ENCODE results near the gene SMARCA2.

SMARCA2 gene

DNA sequence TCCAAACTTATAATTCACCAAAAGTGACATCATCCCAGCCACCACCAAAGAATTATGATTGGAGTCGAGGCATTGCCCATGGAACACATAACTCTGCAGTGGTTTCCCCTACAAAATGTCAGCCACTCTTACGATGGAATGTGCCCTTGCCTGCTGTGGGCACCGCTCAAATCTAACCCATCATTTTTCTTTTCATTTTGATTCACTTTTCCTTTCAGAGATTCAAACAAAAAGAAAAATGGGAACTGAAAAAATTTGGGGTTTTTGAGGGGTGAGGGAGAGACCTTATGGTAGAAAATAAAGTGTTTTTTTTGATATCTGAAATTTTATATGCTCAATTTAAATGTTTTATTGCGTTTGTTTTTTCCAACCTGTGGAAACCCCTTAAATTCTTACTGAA, 28.1 kb downstream of the SMARCA2 start:
- no peak for DNase-seq

DNA sequence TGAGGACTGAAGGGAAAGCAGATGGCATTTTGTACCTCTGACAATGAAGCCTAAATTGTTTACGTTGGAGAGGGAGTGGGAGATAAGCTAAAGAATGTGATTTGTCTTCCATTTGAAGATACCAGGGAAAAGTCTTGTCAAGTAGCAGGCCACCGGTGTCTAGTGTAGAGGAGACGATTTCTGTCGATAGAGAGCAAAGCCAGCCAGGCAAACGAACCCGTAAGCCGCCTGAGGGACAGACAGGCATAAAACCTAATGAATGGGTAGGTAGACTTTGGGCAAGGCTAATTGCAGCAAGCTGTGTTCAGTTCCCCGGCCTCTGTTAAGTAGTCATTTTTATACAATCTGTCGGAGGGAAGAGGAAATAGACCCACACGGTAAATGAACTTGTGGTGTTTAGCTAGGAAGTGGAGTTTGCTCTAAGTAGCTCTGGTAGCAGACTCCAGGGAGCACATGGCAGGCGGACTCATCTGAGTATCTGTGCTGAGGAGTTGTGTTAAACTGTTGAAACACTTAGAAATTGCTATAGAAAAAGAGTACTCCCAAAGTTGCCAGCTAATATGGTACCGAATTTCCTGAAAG, 28.8 kb downstream of the SMARCA2 start:
- DNase-seq = no peak

DNA sequence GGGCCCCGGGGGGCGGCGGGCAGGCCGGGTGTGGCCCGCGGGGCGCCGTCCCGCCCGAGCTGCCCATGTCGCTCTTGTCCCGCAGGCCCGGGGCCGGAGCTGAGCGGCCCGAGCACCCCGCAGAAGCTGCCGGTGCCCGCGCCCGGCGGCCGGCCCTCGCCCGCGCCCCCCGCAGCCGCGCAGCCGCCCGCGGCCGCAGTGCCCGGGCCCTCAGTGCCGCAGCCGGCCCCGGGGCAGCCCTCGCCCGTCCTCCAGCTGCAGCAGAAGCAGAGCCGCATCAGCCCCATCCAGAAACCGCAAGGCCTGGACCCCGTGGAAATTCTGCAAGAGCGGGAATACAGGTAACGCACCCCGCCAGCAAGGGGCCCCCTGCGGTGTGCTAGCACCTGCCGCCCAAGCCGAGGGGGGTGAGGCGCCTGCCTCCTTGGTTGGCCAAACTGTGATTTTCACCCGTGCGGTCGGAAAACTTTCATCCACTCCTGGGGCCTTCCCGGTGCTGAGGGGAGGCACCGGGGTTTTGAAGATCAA, 32.1 kb downstream of the SMARCA2 start:
- DNase-seq = no peak

DNA sequence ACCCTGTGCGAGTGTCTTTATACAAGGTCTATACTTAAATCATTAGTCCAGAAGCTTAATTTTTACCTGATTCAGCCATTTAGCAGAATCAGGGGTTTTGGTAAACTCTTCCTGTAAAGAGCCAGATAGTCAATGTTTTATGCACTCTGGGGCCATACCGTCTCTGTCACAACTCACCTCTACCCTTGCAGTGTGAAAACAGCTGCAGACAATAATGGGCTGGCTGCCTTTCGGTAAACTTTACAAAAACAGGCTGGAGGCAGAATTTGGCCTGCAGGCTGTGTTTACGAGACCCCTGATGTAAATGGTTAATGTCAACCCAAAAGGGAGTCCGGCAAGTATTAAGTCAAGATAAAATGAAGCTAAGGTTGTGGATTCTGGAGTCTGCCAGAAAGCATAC, 32.8 kb downstream of the SMARCA2 start:
- DNase-seq = no peak

DNA sequence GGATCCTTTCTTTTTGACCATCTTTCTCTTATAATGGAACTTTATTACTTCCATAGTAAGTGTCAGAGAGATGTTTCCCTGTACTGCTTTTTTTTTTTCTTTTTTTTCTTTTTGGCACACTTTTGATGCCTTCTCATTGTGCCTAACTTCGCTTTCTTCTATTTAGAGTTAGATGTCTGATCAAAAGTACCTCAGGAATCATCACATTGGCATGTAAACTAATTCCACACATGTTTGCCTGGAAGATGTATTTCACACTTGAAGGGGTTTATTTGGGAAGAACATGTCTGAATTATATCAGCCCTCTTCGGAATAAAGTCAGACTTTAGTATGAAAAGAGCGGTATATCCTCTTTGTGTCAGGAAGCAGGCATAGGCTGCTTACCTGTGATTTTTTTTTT, 35.1 kb downstream of the SMARCA2 start:
- DNase-seq = no peak

DNA sequence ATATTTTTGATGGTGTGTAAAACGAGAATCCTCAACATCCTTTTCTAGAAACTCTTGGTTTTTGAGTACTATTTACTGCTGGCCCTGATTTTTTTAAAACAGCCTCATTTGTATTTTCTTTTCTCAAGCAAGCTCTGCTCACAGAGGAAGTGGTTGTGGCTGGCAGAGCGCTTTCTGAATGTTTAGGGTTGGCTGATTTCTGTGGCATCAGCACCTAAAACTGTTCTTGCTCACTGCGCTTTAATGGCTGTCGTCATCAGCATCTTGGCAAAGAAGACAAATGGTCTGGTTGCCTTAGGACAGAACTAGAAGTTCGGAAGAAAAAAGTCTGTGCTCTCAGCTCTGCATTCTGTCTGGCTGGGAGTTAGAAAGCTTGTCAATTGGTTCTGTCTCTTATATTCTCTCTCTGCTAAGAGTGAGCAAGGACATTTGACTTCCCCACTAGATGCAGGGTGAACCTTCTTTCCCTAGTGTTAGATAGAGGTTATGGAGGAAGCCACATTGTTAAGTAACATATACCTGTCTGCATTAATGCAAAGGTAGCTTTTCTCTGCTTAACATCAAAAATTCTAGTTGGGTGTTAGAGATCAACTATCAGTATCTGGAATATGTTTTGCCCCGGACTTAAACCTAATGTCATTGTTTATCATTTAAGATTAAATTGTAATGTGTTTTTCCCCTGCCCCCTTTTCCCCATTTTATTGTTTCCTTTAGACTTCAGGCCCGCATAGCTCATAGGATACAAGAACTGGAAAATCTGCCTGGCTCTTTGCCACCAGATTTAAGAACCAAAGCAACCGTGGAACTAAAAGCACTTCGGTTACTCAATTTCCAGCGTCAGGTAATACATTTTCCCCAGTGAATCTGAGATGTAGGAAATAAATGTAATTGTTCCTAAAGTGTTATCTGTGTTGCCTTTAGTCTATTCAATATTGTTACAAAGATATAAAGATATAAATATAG, 39.0 kb downstream of the SMARCA2 start:
- DNase-seq = no peak

DNA sequence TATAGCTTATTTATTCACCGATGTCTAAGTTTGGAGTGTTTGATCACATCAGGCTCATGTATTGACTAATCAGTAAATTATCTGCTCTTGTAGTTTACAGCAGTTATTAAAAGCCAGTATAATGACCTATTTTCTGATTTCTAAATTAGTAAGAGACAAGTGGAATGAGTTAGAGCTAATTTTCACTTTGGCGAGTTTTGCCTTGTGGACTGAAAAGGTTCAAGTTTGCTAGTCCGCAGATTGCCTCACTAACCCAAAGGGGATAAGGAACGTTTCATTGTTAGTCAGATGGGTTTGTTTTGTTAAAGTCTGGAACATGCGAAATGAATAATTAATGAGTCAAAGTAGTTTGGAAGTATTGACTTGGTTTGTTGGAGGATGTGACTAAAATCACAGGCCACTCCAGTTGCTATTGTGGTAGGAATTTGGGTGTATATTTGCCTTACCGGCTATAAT, 40.1 kb downstream of the SMARCA2 start:
- no peak for DNase-seq

DNA sequence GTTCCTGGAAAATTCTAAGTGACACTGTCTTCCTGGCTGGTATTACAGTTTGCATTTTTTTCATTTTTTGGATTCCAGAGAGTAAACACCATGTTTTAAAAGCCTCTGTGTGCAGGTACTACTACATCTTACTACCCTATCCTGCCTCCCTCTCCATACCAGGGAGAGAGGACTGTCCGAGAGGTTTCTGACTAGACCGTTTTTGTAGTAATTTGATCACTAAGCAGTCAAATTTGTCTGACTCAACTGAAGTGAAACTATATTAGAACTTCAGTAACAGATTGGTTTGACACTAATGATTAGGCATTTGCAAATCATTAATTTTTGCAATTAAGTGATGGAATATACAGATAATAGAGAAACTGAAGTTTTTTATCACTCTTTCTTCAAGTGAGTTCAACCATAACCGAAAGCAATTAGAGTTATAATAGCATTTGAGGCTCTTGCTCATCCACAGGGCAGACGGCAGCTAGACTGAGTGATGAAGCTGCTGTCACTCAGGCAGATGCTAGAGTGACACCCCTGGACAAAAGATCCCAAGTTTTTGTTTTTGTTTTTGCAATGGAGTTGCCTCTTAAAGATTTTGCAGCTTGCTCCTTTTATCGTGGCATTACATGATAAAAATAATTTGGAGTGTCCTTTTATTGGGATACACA, 44.3 kb downstream of the SMARCA2 start:
- DNase-seq = no peak

DNA sequence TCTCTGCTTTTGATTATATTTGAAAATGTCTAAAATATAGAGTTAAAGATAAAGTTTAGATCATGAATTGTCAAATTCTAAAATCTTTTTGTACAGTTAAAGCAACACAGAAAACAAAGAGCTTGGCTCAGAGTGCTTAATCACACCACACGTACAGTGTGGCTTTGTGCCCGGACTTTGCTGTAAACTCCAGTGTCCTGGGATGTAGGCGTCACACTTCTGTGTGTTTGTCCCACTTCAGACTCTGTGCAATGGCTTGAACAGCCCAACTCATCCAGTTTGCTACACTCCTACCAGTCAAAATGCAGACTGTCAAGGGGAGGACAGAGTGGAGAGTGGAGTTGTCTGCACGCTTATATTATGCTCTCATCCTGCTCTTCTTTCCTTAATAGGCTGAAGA, 45.3 kb downstream of the SMARCA2 start:
- DNase-seq = no peak

DNA sequence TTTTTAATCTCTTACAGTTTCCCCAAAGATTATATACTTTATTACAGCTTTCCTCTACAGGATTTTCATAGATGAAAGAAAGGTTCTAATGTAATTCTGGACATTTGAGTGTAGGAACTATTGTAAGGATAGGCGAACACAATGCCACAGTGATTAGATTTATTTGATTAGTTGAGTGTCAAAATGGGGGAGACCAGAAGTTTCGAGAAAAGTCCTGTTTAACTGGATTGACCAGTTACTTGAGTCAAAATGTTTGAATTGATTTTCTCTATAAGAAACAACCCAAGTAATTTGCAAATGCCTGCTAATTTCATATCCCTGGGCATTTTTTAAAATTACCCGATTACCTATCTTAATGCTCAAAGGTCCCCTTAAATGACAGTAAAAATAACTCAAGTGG, 50.6 kb downstream of the SMARCA2 start:
- no peak for DNase-seq

DNA sequence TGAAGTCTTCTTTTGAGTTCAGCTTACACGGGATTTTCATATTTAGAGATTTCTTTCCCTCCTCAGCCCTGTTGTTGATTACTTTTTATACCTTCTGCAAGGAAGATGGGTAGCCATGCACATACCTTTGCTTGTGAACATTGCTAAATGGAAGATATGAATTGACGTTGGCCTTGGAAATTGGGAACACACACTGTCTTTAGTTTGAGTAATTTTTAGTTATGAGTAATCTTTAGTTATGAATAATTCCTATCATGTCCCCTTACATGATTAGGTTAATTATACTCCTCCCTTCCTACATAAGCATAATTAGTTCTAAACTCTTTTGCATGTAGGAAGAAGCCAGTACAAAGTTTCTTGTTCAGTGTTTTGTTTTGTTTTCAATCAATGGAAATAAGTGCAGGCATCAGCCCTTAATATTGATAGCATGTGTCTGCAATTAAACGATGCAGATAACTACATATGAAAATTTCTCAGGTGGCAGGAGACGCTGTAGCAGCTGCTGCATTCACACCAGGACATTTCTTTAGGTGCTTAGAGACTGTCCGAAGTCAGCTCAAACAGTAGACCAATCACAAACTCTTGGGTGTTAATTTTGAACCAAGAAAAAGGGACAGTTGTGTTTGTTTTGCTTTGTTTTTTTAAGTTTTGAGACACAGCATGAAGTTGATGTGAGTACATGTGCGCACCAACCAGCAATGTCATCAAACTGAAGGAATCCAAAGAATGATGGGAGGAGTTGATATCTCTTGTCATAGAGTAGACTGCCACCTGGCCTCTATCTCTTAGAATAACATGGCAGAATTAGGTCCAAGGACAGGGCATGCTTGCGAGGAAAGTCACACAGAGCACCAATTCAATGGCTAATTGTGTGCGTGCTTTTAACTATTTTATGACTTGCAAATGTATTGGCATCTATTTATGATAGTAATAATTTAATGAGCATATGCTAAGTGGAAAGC, 51.4 kb downstream of the SMARCA2 start:
- no peak for DNase-seq

DNA sequence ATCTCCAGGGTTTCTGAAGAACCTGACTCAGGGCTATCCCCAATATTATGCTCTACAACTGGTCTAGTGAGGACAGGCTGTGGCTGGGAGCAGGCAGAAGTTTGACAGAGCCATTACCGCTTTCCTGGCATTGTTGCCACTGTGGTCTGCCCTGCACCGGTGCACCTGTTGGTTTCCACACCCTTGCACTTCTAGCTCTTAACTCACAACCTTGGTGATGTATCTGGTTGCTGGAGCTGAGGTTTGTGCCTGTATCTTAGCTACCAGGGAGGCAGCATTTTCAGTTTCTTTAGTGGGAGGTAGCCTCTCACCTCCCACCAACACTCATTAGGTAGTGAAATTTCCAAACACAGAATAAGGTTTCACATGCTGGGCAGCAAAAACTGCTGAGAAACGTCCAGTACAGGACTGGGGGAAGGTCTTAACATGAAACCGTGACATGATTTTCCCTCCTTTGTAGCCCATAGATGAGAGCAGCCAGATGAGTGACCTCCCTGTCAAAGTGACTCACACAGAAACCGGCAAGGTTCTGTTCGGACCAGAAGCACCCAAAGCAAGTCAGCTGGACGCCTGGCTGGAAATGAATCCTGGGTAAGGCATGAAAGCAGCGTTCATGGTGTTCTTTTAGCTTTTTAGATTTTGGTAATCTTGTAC, 57.7 kb downstream of the SMARCA2 start:
- DNase-seq = no peak

DNA sequence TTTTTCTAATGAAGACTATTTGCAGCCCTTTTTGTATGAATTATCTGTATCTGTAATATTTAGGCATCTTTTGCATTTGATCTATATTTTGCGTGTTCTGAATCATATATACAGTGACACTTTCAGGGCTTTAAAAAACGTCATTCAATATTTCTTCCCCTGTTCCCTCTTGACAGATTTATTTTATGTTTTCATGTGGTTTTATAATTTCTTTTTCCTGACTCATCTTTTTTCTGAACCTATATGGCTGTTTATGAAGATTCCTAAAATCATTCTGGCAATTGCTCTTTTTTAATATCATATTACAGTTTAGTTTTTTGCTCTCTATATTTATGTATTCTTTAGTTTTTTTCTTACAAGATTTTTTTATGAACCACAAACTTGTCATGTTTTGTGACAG, 67.6 kb downstream of the SMARCA2 start:
- DNase-seq = no peak

DNA sequence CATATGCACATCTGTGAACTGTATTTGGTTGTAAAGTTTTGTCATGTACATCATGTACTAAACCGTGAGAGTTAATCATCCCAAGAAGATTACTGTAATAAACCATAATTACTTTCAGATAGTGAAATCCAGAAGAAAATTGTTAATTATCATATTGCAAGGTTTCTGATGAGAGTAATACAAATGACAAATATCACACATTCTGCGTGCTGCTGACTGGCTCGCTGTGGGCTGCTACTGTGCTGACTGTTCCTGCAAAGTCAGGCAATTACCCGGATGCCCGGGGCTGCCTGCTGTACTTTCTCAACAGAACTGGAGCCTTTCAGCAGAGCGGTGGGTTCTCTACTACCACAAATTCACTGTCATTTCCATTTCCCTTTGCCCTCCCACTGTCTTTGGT, 68.3 kb downstream of the SMARCA2 start:
- no peak for DNase-seq

DNA sequence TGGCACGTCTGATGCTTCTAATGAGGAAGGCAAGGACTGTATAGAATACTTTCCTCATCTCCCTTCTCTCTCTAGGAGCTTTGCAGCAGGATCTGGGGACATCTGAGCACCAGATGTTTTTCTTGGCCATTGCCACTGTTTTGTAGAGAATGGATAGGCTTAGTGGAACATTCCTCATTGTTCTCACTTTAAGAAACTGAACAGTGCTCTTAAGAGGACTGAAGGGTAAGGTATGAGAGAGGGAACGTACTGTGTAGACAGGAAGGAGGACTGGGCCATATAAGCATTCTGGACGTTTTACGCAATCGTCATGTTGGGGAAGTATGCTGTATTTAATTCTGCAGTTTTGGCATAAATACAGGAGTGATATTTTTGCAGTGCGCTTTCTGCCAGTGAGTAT, 70.6 kb downstream of the SMARCA2 start:
- no peak for DNase-seq

DNA sequence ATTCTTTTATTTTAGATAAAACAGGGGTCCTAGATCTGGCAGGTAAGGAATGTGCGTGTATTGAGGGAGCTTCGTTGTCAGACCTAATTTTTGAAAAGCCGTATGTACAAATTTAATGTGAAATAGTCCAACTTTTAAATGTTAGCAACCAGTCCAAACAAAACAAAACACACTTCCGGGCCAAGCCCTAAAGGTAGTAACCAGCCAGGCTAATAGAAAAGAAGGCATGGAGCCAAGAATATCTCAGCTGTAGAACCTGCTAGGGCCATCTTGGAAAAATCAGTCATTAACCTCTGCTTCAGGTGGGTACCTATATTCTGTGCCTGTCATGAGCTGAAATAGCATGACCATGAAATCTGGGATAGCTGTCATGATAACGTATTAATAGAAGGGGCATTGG, 71.0 kb downstream of the SMARCA2 start:
- DNase-seq = no peak

DNA sequence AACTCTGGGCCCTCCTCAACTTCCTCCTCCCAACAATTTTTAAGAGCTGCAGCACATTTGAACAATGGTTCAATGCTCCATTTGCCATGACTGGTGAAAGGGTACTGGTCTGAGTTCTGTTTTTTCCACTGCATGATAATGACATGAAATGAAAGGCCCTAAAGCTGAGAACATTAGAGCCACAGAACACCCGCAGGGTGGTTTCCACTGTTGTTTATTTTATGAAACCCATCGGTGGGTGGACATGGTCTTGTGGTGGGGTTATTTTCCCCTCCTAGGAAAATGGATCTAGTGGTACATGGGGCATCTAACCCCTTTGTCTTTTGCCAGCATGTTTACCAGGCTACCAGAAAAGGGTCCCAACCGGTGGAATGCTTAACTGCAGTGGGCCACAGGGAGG, 71.8 kb downstream of the SMARCA2 start:
- DNase-seq = no peak

DNA sequence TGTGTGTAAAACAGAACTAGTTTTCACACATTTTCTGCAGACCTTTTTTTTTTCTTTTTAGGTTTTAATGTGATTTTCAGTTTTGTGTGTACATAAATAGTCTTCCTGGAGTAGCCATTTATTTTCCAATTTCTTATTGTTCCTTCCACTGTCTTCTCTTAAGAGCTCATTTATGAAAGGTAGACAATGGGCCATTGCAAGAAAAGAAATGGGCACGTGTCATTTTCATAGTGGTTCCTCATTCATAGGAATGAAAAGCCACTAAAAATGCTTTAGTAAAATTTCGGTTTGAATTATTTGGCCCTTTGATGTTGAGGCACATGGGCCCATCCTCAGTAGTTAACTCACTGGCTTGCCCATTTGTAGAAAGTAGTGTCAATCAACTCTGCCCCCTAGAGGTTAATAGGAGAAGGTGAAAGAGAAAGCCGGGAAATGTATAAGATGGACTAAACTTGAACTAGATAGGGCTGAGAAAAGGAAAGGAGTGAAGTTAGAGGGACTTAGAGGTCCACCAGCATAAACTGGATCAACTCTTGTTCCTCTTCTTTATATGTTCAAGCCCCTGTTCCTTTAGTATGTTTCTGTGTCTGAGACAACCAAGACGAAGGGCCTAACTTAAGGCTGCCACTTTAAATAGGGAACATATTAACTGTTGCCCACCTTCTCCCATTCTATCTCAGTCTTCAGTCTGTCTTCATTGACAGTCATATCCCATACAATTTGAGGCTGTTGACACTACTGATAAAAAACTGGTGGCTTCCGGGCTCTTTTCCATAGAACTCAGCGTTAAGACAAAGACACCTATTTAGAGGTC, 72.6 kb downstream of the SMARCA2 start:
- peak; percentile 1 for DNase-seq

DNA sequence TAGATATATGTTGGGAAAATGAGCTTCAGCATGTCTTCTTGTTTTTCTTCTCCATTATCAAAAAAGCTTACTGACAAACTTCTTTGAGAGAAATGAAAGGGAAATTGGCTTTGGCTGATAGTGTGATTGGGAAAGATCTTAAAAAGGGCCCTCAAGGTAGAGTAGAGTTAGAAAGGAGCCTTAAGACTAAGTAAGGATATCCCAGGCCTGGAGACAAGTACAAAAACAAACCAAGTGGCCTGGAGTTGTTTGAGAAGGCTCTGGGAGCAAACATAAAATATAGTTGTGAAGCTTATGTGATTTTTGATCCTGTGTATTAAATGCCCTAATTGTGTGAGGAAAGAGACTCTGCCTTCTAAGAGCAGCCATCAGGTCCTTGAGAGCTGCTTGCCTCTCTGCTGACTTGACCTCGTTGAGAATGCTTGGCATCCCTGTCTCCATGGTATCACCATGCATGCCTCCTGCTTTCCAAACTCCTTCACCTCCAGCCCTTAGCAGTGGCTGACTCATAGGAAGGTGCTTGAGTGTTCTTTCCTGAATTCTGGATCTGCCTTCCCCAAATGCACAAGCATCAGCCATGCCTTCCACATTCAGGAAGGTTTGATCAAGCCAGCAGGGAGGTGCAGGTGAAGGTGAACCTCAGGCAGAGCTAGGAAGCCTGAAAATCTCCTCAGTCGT, 78.9 kb downstream of the SMARCA2 start:
- no peak for DNase-seq

DNA sequence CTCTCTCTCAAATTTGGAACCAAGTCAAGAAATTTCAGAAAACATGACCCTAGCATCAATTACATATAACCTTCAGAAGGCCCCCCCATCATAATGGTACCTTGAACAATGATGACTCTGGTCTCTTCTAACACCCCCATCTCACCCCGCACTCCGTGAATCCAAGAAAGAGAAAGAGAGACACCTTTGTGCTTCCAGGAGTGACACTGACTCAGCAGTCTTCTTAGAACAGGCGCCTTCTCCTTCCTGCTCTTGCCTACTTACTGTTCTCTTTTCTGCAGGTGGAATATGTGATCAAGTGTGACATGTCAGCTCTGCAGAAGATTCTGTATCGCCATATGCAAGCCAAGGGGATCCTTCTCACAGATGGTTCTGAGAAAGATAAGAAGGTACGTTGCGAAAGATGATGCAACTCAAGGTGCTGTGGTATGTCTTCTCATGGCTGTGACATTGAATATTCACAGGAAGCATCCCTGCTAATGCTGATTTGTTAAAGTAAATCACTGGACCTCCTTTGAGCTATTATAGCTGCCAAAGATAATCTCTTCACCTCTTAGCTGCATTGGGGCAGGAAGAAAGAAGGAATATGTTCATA, 81.3 kb downstream of the SMARCA2 start:
- no peak for DNase-seq
